GM12892 (cell line): ENCODE data around the gene UBE2O.

Experiments used
- DNase-seq: peaks from one replicate; pipeline ENCODE4 v3.0.0; 2011; ENCODE audit not compliant: insufficient read length
- FAIRE-seq: peaks from 2 replicates; lab custom pipeline; 2011; peaks lifted over from hg19 to GRCh38; lab: Jason Lieb, UNC
- POLR2A ChIP-seq: IDR thresholded peaks from 2 replicates; pipeline ENCODE4 v1.6.1; 2011; ENCODE audit warnings: low read depth, low read length, control low read depth
- POLR2AphosphoS5 ChIP-seq: IDR thresholded peaks from 2 replicates; pipeline ENCODE4 v1.6.1; 2011; ENCODE audit warnings: low read depth, low read length, control low read depth
- TAF1 ChIP-seq: IDR thresholded peaks from 2 replicates; pipeline ENCODE4 v1.6.1; 2011; ENCODE audit warnings: low read depth, mild to moderate bottlenecking, control low read depth, low read length, borderline replicate concordance

UBE2O gene

DNA sequence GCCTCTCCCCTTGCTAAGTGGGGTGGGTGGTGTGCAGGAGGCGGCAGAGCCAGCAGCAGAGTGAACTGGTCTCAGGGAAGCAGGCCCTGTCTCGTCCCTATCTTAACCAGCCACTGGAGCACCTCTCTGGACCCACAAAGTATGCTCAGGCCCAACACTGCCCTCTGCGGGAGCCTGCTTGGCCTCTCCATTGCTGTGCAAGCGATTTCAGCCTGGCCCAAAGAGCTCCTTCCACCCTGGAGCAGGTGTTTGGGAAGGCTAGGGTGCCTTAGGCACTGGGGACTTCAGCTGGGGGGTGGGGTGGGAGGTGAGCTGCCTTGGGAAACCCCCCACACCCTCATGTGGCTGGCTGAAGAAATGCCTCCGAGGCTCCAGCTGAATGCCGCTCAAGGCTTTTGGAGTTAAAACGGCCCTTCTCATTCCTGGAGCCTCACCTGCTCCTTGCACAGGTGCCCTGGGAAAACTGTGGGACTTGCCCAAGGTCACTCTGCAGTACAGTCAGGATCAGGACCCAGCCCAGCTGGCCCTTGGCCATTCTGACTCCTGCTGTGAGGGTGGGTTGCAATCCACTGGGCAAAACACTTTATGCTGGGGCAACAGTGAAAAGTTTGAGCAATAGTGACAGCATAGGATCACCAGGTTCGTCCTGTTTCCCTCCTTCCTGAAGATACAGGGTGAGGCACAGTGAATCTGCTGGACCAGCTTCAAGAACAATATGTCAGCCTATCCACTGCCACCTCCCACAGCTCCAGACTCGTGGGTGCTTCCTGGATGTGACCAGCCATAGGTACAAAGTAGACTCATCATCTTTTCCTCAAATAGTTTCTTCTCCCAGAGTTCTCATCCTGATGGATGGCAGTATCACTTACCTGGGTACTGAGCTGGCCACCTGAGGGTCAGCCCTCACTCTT lies 5.9 kb upstream of the UBE2O start:
- TF ChIP-seq POLR2AphosphoS5 (no peak), POLR2A (no peak), TAF1 (no peak)
- FAIRE-seq (peak; percentile 46), DNase-seq (peak; percentile 60)

DNA sequence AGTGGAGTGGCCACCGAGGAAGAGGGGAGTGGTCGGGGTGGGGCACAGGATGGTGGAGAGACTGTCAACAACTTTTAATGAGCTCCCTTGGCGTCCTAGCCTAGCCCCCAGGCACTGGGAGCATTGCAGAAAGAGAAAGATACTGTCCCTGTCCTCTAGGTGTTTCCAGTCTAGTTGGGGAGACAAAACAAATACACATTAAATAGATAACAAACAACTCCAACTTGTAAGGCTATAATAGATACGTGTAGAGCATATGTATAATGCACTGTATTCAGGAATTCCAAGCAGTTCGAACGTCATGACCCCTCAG lies 435 bp upstream of the UBE2O start:
- DNase-seq (no peak), FAIRE-seq (no peak)
- TF ChIP-seq POLR2A (no peak), POLR2AphosphoS5 (no peak), TAF1 (no peak)

- DNase-seq (no peak), FAIRE-seq (peak; percentile 38)
- no peak for TF ChIP-seq POLR2A
- no peak for TF ChIP-seq TAF1
- no peak for TF ChIP-seq POLR2AphosphoS5
These were observed 759 bp downstream of the UBE2O start for GRCh38 chr17:76452127-76452659.

DNA sequence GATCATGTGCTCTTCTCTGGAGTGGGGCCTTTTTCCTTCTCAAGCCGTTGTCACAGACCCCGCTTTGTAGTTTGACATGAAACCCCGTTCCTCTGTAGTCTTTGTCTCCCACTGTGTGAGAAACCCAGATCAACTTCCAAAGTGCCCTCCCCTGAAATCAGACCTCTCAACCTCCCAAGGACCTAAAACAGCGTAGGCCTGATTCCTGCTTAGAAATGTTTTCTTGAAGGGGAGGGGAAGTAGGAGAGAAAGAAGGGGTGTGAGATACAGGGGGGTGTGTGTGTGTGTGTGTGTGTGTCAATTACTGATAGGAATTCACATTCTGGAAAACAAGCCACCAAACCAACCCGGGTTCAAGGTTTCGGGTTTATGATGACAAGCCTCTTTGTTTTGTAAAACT lies 1.4 kb downstream of the UBE2O start:
- DNase-seq (no peak), FAIRE-seq (no peak)
- TF ChIP-seq TAF1 (no peak), POLR2AphosphoS5 (no peak), POLR2A (no peak)

GRCh38 chr17:76449126-76449525 lies 3.8 kb downstream of the UBE2O start:
- FAIRE-seq (no peak), DNase-seq (no peak)
- TF ChIP-seq TAF1 (no peak), POLR2AphosphoS5 (no peak), POLR2A (no peak)

DNA sequence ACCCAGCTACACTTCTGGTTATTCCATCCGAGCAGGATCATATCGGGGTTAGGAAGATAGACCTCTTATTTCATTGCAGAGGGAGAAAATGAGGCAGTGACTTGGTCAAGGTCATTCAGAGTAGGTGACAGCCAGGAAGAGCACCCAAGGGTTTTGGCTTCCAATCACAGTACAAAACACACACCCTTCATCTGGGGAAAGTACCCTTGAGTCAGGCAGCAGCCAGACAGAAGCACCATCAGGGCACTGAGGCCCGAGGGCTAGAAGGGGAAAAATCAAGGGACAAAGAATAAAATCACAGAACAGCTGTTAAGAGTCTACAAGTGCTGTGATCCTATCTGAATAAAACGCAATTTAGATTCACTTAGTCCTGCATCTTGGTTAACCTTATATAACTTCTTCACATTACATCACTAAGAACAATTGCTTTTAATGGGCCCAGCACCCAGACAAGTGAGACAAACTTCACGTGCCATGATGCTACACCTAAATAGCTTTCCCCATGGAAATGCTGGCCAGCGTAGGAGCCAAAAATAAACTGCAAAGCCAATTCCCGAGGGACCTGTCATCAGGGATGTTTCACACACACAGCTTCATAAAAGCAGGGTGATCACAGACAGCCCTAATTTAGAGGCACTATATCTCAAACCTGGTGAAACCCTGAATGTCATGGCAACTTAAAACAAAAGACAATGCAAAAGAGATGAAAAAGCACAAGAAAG lies 4.9 kb downstream of the UBE2O start:
- peak; percentile 68 for FAIRE-seq
- no peak for DNase-seq
- no peak for TF ChIP-seq POLR2A
- no peak for TF ChIP-seq POLR2AphosphoS5
- TF ChIP-seq TAF1: no peak

DNA sequence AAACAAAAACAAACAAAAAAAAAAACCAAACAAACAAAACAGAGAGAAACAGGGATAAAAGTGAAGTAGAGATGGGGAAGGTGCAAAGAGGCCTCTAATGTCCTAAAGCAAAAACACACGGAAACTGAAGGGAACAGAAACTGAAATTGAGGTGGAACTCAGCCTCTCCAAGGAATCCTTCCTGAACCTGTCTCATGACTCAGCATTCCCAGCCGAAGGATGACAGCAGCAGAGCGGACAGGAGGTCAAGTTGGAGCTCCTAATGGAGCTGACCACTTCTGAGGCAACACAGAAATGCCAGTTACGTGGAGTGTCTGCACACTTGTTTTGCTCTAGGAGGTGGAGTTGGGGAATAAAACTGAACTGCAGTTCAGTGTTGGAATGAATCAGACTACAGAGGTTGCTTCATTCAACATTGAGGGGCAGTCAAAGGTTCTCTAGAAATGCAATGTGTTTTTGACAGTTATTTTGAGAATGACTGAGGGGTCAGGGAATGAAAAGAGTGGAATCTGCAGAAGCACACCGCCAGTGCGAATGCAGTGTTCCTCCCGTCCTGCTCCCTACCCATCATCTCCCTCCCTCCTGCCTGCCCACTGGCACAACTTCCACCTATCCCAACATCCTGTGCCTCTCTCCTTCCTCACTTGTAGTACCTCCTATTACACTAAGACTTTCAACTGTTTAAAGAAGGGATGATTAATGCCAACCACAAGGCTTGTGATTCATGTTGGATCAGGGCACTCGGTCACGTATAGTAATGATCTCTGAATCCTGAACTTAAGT lies 6.3 kb downstream of the UBE2O start:
- DNase-seq (no peak), FAIRE-seq (no peak)
- TF ChIP-seq TAF1: no peak
- TF ChIP-seq POLR2A: no peak
- no peak for TF ChIP-seq POLR2AphosphoS5

- TF ChIP-seq POLR2A (no peak), POLR2AphosphoS5 (no peak), TAF1 (no peak)
- no peak for FAIRE-seq
- no peak for DNase-seq
These were observed 7.1 kb downstream of the UBE2O start for GRCh38 chr17:76445697-76446448.

- FAIRE-seq (peak; percentile 14), DNase-seq (no peak)
- TF ChIP-seq POLR2AphosphoS5 (0 out of 2 replicates have a peak, but pooled peaks have one; percentile 25), TAF1 (no peak)
These were observed 8.2 kb downstream of the UBE2O start for GRCh38 chr17:76444518-76445311.

- FAIRE-seq: no peak
- no peak for DNase-seq
- TF ChIP-seq TAF1 (no peak), POLR2A (no peak), POLR2AphosphoS5 (no peak)
These were observed 10.3 kb downstream of the UBE2O start for GRCh38 chr17:76442341-76443338.
